A549 treated with Hydrocortisone at 1 μM for 4 hours (cell line): Measurements from ENCODE around the gene CCNG1. TPM values are rescaled to one million over a fixed set of nuclear protein-coding genes. Genes with fewer than 3 reads are reported as not detected.

ENCODE experiments used
- total RNA-seq: library from RNA; stranded (reverse); fragments of 200-300 nt; extraction: Qiagen RNA extraction; gene quantifications from 5 replicates; pipeline ENCODE4 v1.2.3, GENCODE V29; 2022

Gene CCNG1
- total RNA-seq, result 49.6 to 66.4 TPM (median 64.1 TPM) in 5 replicates

GRCh38 chr5:163437309-163438182 lies at the start of gene CCNG1:
Gene CCNG1 (plus strand): TSS chr5:163437595. CDS start chr5:163439257, 1,662 bp downstream.

DNA sequence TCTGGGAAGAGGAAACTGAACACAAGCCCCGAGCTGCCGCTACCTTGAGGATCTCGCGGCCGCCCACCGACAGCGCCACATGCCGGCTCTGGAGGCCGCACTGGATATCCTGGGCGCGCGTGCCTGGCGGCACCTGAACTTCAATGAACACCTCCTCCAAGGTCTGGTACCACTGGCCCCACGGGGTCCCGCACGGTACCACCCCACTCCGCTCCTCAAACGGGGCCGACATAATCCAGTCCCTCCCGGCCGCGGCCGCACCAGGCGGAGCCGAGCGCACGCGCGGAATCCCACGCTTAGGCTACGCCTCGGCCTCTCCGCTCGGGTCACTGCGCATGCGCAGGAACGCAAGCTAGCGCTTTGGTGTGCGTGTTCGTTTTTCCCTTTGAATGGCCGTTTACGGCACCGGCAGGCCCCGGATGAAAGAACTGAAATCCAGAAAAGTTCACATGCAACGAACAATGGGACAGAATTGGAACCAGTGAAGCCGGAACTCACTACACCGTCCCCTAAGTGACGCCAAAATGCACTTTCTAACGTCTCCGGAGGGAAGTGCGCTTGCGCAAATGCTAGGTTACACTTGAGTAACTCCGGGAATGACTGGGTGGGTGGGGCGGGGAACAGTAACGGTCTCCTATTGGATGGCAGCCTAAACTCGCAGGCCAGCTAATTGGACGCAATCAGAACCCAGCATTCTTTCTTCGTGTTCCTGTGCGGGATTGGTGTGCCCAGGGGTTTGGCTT lies 22.6 kb downstream of the CCNG1 start, which contains the start of gene NUDCD2:
NUDCD2 (minus strand) TSS at position 284 of the 743 bp plus-strand sequence; CDS start at position 232, 52 bp downstream.

GRCh38 chr5:163460562-163461171 lies 23.3 kb downstream of the CCNG1 start, which contains the start of gene HMMR:
Gene HMMR (plus strand): TSS chr5:163460632. CDS start chr5:163460693, 61 bp downstream.

Other genes with a start within 250 kb of the CCNG1 start
- 26.4 to 38.4 TPM (median 33.7 TPM) in 5 replicates for gene NUDCD2, start 22.5 kb downstream of the CCNG1 start, total RNA-seq
- 20.9 to 30.6 TPM (median 25.4 TPM) in 5 replicates for gene HMMR, start 23.0 kb downstream of the CCNG1 start, total RNA-seq
- 41.0 to 52.8 TPM (median 45.6 TPM) in 5 replicates for gene MAT2B, start 68.0 kb downstream of the CCNG1 start, total RNA-seq